Fibroblast of mammary gland (primary cell): ENCODE results near the gene BOK.

Experiments used
- DNase-seq: peaks from one replicate; pipeline ENCODE4 v3.0.0-alpha.2; 2010; ENCODE audit warnings: low read depth
- H3K4me3 ChIP-seq: 2 replicates; pipeline ENCODE4 v1.5.1; 2011; ENCODE audit warnings: low read depth, mild to moderate bottlenecking, low read length, moderate library complexity; ENCODE audit not compliant: control insufficient read depth
- TF ChIP-seq, protein P1 (sequence below): conservative IDR thresholded peaks from 2 replicates; pipeline ENCODE4 v1.5.1; 2011; ENCODE audit warnings: low read depth, low read length, inconsistent platforms; ENCODE audit not compliant: control insufficient read depth, insufficient read depth

BOK gene

GRCh38 chr2:241603686-241604085 is 45.1 kb downstream of the BOK start:
- DNase-seq = no peak
- no peak overlapping the region for H3K4me3 ChIP-seq
- TF ChIP-seq, protein P1, sequence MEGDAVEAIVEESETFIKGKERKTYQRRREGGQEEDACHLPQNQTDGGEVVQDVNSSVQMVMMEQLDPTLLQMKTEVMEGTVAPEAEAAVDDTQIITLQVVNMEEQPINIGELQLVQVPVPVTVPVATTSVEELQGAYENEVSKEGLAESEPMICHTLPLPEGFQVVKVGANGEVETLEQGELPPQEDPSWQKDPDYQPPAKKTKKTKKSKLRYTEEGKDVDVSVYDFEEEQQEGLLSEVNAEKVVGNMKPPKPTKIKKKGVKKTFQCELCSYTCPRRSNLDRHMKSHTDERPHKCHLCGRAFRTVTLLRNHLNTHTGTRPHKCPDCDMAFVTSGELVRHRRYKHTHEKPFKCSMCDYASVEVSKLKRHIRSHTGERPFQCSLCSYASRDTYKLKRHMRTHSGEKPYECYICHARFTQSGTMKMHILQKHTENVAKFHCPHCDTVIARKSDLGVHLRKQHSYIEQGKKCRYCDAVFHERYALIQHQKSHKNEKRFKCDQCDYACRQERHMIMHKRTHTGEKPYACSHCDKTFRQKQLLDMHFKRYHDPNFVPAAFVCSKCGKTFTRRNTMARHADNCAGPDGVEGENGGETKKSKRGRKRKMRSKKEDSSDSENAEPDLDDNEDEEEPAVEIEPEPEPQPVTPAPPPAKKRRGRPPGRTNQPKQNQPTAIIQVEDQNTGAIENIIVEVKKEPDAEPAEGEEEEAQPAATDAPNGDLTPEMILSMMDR = no peak

GRCh38 chr2:241606186-241606585 is 47.6 kb downstream of the BOK start:
- no peak for DNase-seq
- TF ChIP-seq, protein P1 = no peak
- no peak overlapping the region for H3K4me3 ChIP-seq

DNA sequence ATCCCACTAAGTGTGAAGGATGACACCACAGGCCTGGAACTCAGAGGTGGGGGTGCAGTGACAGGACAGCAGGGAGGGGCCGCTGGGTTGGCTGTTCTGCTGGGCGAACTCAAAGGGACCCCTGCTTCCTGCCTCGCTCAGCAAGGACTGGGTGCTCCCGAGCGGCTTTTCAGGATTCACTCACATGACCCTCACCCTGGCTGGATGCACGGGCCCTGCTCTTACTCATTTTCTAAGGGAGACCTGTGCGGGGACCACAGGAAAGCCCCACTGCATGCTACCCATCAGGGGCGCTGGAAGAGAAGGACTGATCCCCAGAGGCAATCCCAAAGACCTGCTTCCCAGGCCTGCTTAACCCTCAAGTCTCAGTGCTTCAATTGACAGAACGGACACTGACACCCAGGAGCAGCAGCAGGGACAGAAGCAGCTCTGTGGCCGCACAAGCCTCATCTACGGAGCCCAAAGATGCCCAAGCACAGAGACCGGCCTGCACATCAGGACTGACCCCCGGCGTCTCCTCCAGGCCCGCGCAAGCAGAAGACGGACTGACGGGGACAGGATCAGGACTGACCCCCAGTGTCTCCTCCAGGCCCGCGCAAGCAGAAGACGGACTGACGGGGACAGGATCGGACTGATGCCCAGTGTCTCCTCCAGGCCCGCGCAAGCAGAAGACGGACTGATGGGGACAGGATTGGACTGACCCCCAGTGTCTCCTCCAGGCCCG is 48.8 kb downstream of the BOK start:
- TF ChIP-seq, protein P1 = no peak
- no peak overlapping the region for H3K4me3 ChIP-seq
- no peak for DNase-seq

DNA sequence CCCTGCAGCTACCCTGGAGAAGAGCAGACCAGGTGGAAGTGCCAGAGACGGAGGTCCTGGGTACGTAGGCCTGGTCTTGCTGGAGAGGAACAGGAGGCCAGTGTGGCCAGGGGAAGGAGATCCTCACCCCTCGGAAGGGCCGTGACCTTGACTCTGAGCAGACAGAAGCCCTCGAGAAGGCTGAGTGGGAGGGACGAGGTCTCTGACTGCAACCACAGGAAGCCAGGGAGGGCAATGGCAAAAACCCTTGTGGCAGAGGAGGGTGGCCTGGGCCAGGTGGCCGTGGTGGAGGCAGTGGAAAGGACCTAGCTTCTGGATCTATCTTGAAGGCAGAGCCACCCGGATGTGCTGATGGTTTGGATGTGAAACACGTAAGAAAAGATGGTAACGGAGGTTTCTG is 50.3 kb downstream of the BOK start:
- no peak overlapping the region for H3K4me3 ChIP-seq
- no peak for DNase-seq
- TF ChIP-seq, protein P1 = no peak

GRCh38 chr2:241609859-241610793 is 51.6 kb downstream of the BOK start:
- peak overlapping the region; percentile 50 for H3K4me3 ChIP-seq
- DNase-seq = peak; percentile 80
- TF ChIP-seq, protein P1 = no peak

- no peak for DNase-seq
- H3K4me3 ChIP-seq = no peak overlapping the region
- TF ChIP-seq, protein P1 = no peak
Measured at GRCh38 chr2:241611062-241611461, 52.5 kb downstream of the BOK start.
